ENCODE measurements around the gene CREBBP. TPM values are rescaled to one million over a fixed set of nuclear protein-coding genes. Genes with fewer than 3 reads are reported as not detected.
A peak's percentile ranks its signal among the peaks of the same experiment; 100 is the strongest.

CREBBP gene
- total and polyA plus RNA-seq, 5 experiments from 2014 or later = 2.9 to 167 (median 12.0) TPM

DNA sequence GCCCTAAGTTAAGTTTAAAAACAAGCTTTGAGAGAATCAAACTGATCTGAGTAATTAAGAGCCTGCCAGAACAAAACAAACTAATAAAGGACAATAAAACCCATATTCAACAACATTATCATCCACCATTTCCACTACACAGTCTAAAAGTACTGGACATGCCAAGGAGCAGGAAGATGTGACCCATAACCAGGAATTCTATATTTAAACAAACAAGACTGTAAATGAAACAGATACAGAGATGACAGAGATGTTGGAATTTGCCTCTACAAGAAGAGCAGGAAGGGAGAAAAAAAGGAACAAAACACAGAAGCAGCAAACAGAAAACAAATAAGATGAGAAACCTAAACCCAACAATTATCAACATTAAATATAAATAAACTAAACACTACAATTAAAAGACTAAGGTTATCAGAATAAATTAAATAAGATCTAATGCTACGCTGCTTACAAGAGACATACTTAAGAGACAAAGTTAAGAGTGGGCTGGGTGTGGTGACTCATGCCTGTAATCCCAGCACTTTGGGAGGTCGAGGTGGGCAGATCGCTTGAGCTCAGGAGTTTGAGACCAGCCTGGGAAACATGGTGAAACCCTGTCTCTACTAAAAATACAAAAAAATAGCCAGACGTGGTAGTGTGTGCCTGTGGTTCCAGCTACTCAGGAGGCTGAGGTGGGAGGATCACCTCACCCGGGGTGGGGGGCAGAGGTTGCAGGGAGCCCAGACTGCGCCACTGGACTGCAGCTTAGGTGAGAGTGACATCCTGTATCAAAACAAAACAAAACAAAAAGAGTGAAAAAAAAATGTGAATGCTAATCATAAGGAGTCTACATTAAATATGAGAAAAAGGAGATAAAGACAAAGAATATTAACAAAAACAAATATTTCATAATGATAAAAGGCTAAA is 50.6 kb downstream of the CREBBP start:
- no peak for DNase-seq
- POLR2A ChIA-PET = interaction anchor here (0.5 kb wide), 1 partner anchor 20 kb away, joined by 4 read pairs; no protein-coding TSS in a partner anchor
- no peak for ATAC-seq
- Mint-ChIP-seq H3K36me3 (peaks cover 26 to 64% (median 37%) of the 10 kb centered on the region in 3 donors), H3K27ac (peak overlapping the region in 4 of 10 donors; percentile 0 to 92 (median 34)), H3K9me3 (peaks cover 0 to 17% (median 13%) of the 10 kb centered on the region in 9 donors), H3K4me1 (peaks cover 29 to 79% (median 65%) of the 10 kb centered on the region in 4 donors), H3K4me3 (peak overlapping the region in 2 of 10 donors; percentile 48 to 56), H3K27me3 (no peaks in the 10 kb centered on the region)

- peak overlapping the region in 6 of 10 donors; percentile 15 to 48 (median 30) for H3K4me3 Mint-ChIP-seq
These were observed 54.6 kb downstream of the CREBBP start for GRCh38 chr16:3825940-3826339.

GRCh38 chr16:3825103-3825502 is 55.4 kb downstream of the CREBBP start:
- Mint-ChIP-seq H3K4me3 (peak overlapping the region in 9 of 10 donors; percentile 3 to 85 (median 75)), H3K9me3 (no peaks in the 10 kb centered on the region), H3K36me3 (peaks cover 0 to 26% (median 6%) of the 10 kb centered on the region in 3 donors), H3K27ac (peak overlapping the region in 6 of 10 donors; percentile 2 to 83 (median 62)), H3K27me3 (no peaks in the 10 kb centered on the region), H3K4me1 (peaks cover 44 to 93% (median 83%) of the 10 kb centered on the region in 4 donors)
- DNase-seq (no peak), ATAC-seq (no peak)
- POLR2A ChIA-PET = no interaction called here

More at GRCh38 chr16:3825940-3826339, 54.6 kb downstream of the CREBBP start:
- DNase-seq (no peak), ATAC-seq (no peak)
- H3K27me3 Mint-ChIP-seq = no peaks in the 10 kb centered on the region
- POLR2A ChIA-PET = no interaction called here
- H3K9me3 Mint-ChIP-seq = no peaks in the 10 kb centered on the region
- peaks cover 0 to 29% (median 8%) of the 10 kb centered on the region in 3 donors for H3K36me3 Mint-ChIP-seq
- H3K4me1 Mint-ChIP-seq = peaks cover 42 to 93% (median 81%) of the 10 kb centered on the region in 4 donors
- H3K27ac Mint-ChIP-seq = peak overlapping the region in 3 of 10 donors; percentile 35 to 63 (median 62)

DNA sequence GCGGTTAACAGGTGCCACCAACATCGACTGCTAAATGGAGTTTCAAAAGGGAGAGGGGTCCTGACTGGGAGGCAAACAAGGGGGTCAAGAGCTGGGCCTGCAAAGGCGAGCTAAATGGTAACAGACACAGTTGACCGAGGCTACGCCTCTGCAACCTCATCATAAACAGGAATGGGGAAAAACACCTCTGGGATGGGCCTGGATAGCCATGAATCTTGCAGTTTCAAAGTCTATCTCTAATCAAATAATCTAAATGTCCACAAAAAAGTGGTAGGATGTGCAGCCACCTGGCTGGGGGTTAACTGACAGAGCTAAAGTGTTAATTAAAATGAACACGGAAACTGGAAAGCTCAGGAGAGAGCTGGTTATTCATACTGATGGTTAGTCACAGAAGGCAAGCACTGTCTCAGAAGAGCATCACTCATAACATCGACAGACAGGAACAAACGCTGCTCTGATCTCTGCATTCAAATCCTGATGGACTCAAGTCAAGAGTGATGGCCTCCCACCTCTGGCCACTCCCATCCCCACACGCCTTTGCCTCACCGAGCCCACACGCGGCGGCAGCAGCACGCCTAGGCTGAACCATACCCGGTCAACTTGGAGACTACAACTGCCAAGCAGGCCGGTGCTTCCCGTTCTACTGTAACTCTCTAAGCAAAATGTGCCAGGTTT is 56.3 kb downstream of the CREBBP start:
- DNase-seq (no peak), ATAC-seq (no peak)
- Mint-ChIP-seq H3K9me3 (no peaks in the 10 kb centered on the region), H3K27me3 (no peaks in the 10 kb centered on the region), H3K4me1 (peaks cover 44 to 93% (median 84%) of the 10 kb centered on the region in 4 donors), H3K36me3 (peaks cover 0 to 18% (median 0%) of the 10 kb centered on the region in 3 donors), H3K27ac (peak overlapping the region in 8 of 10 donors; percentile 0 to 83 (median 62)), H3K4me3 (peak overlapping the region in 9 of 10 donors; percentile 3 to 87 (median 77))
- POLR2A ChIA-PET = interaction anchor here (0.5 to 1.2 kb wide), 2 partner anchors 27 to 101 kb away, joined by 3 read pairs; no protein-coding TSS in a partner anchor

DNA sequence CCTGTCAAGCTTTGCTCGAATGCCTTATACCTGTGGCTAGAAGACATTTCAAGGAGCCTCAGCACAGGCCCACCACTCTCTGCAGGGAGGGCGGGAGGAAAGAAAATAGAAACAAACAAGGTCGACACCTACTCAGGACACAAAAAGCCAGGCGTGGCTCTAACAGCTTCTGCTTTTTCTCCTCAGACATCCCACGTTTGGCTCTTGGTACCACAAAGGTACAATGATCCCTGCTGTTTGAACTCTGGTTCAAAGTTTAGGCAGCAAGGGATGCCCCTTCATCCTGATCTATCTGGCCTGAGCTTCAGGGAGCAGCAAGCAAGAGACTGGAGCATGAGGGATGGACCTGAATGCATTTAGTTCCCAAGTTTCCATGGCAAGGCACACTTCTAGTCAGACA is 57.1 kb downstream of the CREBBP start:
- peak overlapping the region in 8 of 10 donors; percentile 5 to 88 (median 62) for H3K27ac Mint-ChIP-seq

GRCh38 chr16:3822366-3823045 is 58.0 kb downstream of the CREBBP start:
- Mint-ChIP-seq H3K4me3 (peak overlapping the region; percentile 20 to 87 (median 76)), H3K27ac (peak overlapping the region; percentile 10 to 88 (median 46)), H3K36me3 (peaks cover 0 to 6% (median 0%) of the 10 kb centered on the region in 3 donors), H3K4me1 (peaks cover 55 to 99% (median 94%) of the 10 kb centered on the region in 4 donors), H3K9me3 (no peaks in the 10 kb centered on the region), H3K27me3 (no peaks in the 10 kb centered on the region)
- ATAC-seq (peak; percentile 26 to 38), DNase-seq (no peak)
- POLR2A ChIA-PET = interaction anchor here (0.6 kb wide), 1 partner anchor 57 kb away, joined by 4 read pairs; no protein-coding TSS in a partner anchor

More for the DNA sequence above, 57.1 kb downstream of the CREBBP start:
- Mint-ChIP-seq H3K4me1 (peaks cover 51 to 96% (median 88%) of the 10 kb centered on the region in 4 donors), H3K36me3 (peaks cover 0 to 12% (median 0%) of the 10 kb centered on the region in 3 donors), H3K4me3 (peak overlapping the region in 9 of 10 donors; percentile 28 to 87 (median 77)), H3K9me3 (no peaks in the 10 kb centered on the region), H3K27me3 (no peaks in the 10 kb centered on the region)
- ATAC-seq (no peak), DNase-seq (no peak)
- POLR2A ChIA-PET = interaction anchor here (0.5 to 1.2 kb wide), 2 partner anchors 26 to 100 kb away, joined by 3 read pairs; no protein-coding TSS in a partner anchor

- H3K27ac Mint-ChIP-seq = peak overlapping the region in 1 of 10 donors; percentile 7
- POLR2A ChIA-PET = no interaction called here
- no peaks in the 10 kb centered on the region for H3K27me3 Mint-ChIP-seq
These were observed 59.3 kb downstream of the CREBBP start for GRCh38 chr16:3821184-3821583.

GRCh38 chr16:3819746-3820724 is 60.5 kb downstream of the CREBBP start:
- Mint-ChIP-seq H3K27ac (peak overlapping the region in 8 of 10 donors; percentile 2 to 51 (median 25)), H3K27me3 (no peaks in the 10 kb centered on the region), H3K4me1 (peaks cover 54 to 95% (median 92%) of the 10 kb centered on the region in 4 donors), H3K9me3 (no peaks in the 10 kb centered on the region), H3K4me3 (peak overlapping the region; percentile 59 to 86 (median 70)), H3K36me3 (peaks cover 0 to 2% (median 0%) of the 10 kb centered on the region in 3 donors)
- DNase-seq (peak in 6 of 10 donors; percentile 24 to 67 (median 46)), ATAC-seq (peak; percentile 61 to 79)
- POLR2A ChIA-PET = no interaction called here

More at GRCh38 chr16:3821184-3821583, 59.3 kb downstream of the CREBBP start:
- H3K36me3 Mint-ChIP-seq = peaks cover 0 to 2% (median 0%) of the 10 kb centered on the region in 3 donors
- no peaks in the 10 kb centered on the region for H3K9me3 Mint-ChIP-seq
- H3K4me3 Mint-ChIP-seq = peak overlapping the region in 3 of 10 donors; percentile 10 to 68 (median 48)
- DNase-seq = no peak
- peaks cover 57 to 100% (median 99%) of the 10 kb centered on the region in 4 donors for H3K4me1 Mint-ChIP-seq
- no peak for ATAC-seq

DNA sequence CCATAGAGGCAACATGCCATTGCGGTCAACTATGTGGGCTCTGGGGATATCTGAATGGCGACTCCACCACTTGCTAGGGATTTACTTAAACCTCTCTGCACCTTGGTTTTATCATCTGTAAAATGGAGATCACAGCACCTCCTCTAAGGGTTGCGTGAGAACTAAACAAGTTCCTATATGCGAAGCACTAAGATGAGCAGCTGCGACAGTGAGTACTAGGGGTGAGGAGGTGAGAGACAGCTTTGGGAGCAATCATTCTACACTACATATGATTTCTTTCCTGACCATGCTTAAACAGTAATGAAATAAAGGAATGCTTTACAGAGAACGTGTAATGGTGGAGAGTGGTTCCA is 61.4 kb downstream of the CREBBP start:
- POLR2A ChIA-PET = interaction anchor here (1.0 kb wide), 1 partner anchor 18 kb away, joined by 3 read pairs; no protein-coding TSS in a partner anchor
- DNase-seq = no peak
- Mint-ChIP-seq H3K27ac (peak overlapping the region in 7 of 10 donors; percentile 23 to 90 (median 70)), H3K9me3 (no peaks in the 10 kb centered on the region), H3K4me1 (peaks cover 51 to 95% (median 89%) of the 10 kb centered on the region in 4 donors), H3K4me3 (peak overlapping the region; percentile 59 to 86 (median 70)), H3K36me3 (peaks cover 0 to 2% (median 0%) of the 10 kb centered on the region in 3 donors), H3K27me3 (no peaks in the 10 kb centered on the region)
- ATAC-seq = no peak

GRCh38 chr16:3816326-3816725 is 64.2 kb downstream of the CREBBP start:
- H3K27me3 Mint-ChIP-seq = no peaks in the 10 kb centered on the region
- no peaks in the 10 kb centered on the region for H3K9me3 Mint-ChIP-seq
- H3K4me1 Mint-ChIP-seq = peaks cover 47 to 90% (median 85%) of the 10 kb centered on the region in 4 donors
- DNase-seq = no peak
- POLR2A ChIA-PET = no interaction called here
- H3K4me3 Mint-ChIP-seq = peak overlapping the region in 5 of 10 donors; percentile 8 to 71 (median 35)
- peak overlapping the region in 4 of 10 donors; percentile 32 to 83 (median 61) for H3K27ac Mint-ChIP-seq
- peaks cover 0 to 9% (median 0%) of the 10 kb centered on the region in 3 donors for H3K36me3 Mint-ChIP-seq
- ATAC-seq = no peak

- POLR2A ChIA-PET = no interaction called here
- Mint-ChIP-seq H3K36me3 (peaks cover 2 to 23% (median 4%) of the 10 kb centered on the region in 3 donors), H3K4me3 (no peak overlapping the region), H3K9me3 (no peaks in the 10 kb centered on the region), H3K27ac (no peak overlapping the region), H3K27me3 (no peaks in the 10 kb centered on the region), H3K4me1 (peaks cover 54 to 90% (median 86%) of the 10 kb centered on the region in 4 donors)
- DNase-seq (no peak), ATAC-seq (no peak)
These were observed 65.8 kb downstream of the CREBBP start for GRCh38 chr16:3814755-3815154.
